Measurements from ENCODE around the gene EZR.

The EZR gene

DNA sequence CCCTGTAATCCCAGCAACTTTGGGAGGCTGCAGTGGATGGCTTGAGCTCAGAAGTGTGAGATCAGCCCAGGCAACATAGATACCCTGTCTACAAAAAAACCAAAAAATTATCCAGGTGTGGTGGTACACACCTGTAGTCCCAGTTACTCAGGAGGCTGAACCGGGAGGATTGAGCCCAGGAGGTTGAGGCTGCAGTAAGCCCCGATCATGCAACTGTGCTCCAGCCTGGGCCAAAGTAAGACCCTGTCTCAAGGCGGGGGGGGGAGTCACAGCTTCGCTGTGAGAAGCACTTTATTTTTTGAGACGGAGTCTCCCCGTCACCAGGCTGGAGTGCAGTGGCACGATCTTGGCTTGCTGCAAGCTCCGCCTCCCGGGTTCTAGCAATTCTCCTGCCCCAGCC lies 54.2 kb downstream of the EZR start:
- DNase-seq (ENCODE audit: low read depth) = no peak
- TF ChIP-seq, protein P1, sequence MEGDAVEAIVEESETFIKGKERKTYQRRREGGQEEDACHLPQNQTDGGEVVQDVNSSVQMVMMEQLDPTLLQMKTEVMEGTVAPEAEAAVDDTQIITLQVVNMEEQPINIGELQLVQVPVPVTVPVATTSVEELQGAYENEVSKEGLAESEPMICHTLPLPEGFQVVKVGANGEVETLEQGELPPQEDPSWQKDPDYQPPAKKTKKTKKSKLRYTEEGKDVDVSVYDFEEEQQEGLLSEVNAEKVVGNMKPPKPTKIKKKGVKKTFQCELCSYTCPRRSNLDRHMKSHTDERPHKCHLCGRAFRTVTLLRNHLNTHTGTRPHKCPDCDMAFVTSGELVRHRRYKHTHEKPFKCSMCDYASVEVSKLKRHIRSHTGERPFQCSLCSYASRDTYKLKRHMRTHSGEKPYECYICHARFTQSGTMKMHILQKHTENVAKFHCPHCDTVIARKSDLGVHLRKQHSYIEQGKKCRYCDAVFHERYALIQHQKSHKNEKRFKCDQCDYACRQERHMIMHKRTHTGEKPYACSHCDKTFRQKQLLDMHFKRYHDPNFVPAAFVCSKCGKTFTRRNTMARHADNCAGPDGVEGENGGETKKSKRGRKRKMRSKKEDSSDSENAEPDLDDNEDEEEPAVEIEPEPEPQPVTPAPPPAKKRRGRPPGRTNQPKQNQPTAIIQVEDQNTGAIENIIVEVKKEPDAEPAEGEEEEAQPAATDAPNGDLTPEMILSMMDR (IDR thresholded peaks at IDR 0.05; ENCODE audit: insufficient read depth, low read depth, low read length, missing control alignments) = no peak
- no peak overlapping the region for H3K4me3 ChIP-seq (ENCODE audit: low read depth, low read length)

DNA sequence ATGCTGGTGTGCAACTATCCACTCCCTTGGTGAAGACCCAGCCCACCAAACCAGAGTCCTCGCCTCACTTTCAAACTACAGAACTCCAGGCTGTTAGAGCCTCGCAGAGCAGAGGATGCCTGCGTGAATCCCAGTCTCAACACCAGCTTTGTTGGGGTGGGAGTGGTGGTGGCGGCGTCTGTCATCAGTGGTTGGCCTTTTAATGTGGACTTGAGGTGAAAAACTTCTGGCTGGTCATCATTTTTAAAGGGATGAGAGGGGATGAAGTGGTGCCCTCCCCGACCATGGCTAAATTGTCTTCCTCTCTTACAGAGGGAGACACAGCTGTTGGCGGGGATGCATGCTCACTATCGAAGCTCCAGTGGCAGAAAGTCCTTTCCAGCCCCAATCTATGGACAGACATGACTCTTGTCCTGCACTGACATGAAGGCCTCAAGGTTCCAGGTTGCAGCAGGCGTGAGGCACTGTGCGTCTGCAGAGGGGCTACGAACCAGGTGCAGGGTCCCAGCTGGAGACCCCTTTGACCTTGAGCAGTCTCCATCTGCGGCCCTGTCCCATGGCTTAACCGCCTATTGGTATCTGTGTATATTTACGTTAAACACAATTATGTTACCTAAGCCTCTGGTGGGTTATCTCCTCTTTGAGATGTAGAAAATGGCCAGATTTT lies 54.9 kb downstream of the EZR start:
- DNase-seq (ENCODE audit: low read depth) = no peak
- TF ChIP-seq, protein P1 (IDR thresholded peaks at IDR 0.05; ENCODE audit: insufficient read depth, low read depth, low read length, missing control alignments) = no peak
- H3K4me3 ChIP-seq (ENCODE audit: low read depth, low read length) = no peak overlapping the region

DNA sequence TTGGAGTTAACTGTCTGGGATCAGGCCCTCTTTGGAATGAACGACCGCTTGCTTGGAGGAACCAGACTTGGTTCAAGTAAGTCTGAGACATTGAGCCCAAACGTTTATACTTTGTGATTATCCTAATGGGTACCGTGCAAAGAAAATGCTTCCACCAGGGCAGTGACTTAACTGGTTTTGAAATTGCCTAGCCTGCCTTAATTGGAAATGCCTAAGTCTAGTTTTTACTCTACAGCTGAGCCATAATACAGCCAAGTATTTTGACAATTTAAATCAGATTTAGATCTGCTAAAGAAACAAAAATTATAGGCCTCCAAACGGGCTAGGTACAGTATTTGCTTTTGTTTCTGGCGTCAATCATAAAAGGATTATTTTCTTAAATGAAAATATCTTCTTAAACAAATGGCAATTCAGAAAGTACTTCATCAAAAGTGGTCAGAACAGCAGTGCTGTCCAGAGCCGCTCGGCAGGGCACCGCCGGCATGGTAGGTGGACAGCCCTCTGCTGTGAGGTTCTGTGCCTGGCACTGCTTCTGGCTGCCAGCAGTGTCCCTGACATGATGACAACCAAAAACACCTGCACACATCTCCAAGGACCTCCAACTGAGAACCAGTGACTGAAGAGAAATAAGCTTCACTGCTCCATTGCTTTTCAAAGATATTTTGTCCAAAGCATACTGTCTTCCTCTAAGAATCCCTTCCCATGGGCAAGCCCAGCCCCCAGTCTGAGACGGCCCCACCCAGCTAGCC lies 55.6 kb downstream of the EZR start:
- no peak overlapping the region for H3K4me3 ChIP-seq (ENCODE audit: low read depth, low read length)
- TF ChIP-seq, protein P1 (IDR thresholded peaks at IDR 0.05; ENCODE audit: insufficient read depth, low read depth, low read length, missing control alignments) = no peak
- no peak for DNase-seq (ENCODE audit: low read depth)

DNA sequence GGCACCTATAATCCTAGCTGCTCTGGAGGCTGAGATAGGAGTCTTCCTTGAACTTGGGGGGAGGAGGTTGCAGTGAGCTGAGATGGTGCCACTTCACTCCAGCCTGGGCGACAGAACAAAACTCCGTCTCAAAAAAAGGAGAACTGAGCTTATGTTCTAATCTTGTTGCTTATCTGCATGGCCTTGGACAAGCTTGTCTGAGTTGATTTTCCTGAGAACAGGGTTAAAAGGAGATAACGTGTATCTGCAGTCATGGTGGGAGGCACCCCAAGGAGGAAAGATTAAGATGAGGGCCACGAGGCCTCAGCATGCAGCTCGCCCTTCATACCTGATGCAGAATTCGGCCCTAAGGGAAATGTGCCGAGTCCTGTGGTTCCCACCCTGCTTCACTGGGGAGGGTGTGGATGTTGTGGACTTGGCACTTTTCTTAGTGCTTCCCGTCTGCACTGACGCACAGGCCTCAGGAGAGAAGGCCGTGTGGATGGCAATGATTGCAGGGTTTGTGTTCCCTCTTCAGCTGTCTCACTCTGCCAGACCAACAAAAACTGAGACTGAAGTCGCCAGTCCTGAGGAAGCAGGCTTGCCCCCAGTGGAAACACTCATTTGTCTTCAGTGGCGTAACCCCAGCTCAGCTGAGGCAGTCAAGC lies 56.3 kb downstream of the EZR start:
- TF ChIP-seq, protein P1 (IDR thresholded peaks at IDR 0.05; ENCODE audit: insufficient read depth, low read depth, low read length, missing control alignments) = no peak
- no peak for DNase-seq (ENCODE audit: low read depth)
- no peak overlapping the region for H3K4me3 ChIP-seq (ENCODE audit: low read depth, low read length)

DNA sequence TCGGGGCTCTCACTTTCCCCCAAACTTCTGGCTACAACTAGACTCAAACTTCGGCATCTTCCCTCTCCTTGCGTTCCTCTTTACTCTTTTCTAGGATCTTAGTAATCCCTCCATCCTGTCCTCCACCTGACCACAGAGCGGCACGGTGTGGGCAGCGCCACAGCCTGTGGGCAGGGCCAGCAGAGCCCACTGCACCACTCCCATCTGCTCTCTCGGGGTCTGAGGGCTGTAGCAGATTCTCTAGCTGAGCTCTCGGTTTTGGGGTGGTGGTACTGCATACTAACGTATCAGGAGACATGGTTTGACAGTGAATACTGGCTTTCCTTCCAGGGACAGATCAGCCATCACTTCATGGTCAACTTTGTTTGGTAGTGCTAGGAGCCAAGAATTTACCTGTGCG lies 57.4 kb downstream of the EZR start:
- TF ChIP-seq, protein P1 (IDR thresholded peaks at IDR 0.05; ENCODE audit: insufficient read depth, low read depth, low read length, missing control alignments) = no peak
- no peak overlapping the region for H3K4me3 ChIP-seq (ENCODE audit: low read depth, low read length)
- DNase-seq (ENCODE audit: low read depth) = no peak

DNA sequence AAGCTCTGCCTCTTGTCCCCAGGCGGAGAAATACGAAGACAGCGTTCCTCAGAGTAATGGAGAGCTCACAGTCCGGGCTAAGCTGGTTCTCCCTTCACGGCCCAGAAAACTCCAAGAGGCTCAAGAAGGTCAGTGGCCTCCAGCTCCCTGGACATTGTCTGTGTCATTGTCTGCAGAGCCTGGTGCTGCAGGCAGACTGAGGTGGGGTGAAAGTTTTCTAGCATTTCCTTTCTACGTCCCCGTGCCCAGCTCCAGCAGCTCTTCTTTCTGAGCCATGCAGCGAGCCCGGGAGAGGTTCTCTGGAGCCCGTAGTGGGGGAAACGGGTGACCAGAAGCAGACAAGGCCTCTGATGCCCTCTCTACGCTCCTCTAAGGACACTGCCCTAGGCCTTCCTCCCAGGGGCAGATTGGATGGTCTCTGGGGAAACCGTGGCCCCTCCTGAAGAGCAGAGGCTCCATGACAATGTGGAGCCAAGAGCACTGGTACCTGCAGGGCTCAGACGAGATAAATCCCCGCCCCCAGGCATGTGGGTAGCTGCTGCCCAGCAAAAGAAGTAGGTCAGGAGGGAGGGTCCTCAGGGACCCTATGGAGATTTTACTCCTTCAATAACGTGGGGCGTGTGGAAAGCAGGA lies 58.4 kb downstream of the EZR start:
- TF ChIP-seq, protein P1 (IDR thresholded peaks at IDR 0.05; ENCODE audit: insufficient read depth, low read depth, low read length, missing control alignments) = no peak
- H3K4me3 ChIP-seq (ENCODE audit: low read depth, low read length) = no peak overlapping the region
- no peak for DNase-seq (ENCODE audit: low read depth)
